GM12878 (cell line): ENCODE measurements around the gene NAV2.

Experiments
- BRCA1 ChIP-seq: IDR thresholded peaks from 2 replicates; pipeline ENCODE4 v1.6.1; 2011; ENCODE audit warnings: low read depth, low read length, improper control_type of control experiment
- CBFB ChIP-seq: IDR thresholded peaks from 2 replicates; pipeline ENCODE4 v1.6.1; 2016; ENCODE audit warnings: antibody characterized with exemption, low read depth
- MXI1 ChIP-seq: fragments of 150-350 bp; IDR thresholded peaks from 2 replicates; pipeline ENCODE4 v1.6.1; 2011; ENCODE audit warnings: low read depth, mild to moderate bottlenecking, inconsistent platforms, low read length, improper control_type of control experiment
- POLR2AphosphoS2 ChIP-seq: IDR thresholded peaks from 2 replicates; pipeline ENCODE4 v1.6.1; 2011; ENCODE audit warnings: low read depth, mild to moderate bottlenecking, low read length, improper control_type of control experiment, moderate library complexity
- RCOR1 ChIP-seq: conservative IDR thresholded peaks from 2 replicates; pipeline ENCODE4 v1.6.1; 2012; ENCODE audit warnings: low read depth, low read length, improper control_type of control experiment
- TCF7 ChIP-seq: IDR thresholded peaks from 2 replicates; pipeline ENCODE4 v1.6.1; 2014; ENCODE audit warnings: antibody characterized with exemption, borderline replicate concordance
- ZNF217 ChIP-seq: fragments of 450-650 bp; IDR thresholded peaks from 2 replicates; pipeline ENCODE4 v1.6.1; 2017; ENCODE audit warnings: antibody characterized with exemption, mild to moderate bottlenecking
- TF ChIP-seq, protein P1 (sequence below), 3 experiments: IDR thresholded peaks in 2 of 3; conservative IDR thresholded peaks in 1 of 3; 2 replicates each; pipeline ENCODE4 v1.5.1; 2011; ENCODE audit warnings: low read depth in 3 of 3, low read length in 3 of 3, mild to moderate bottlenecking in 3 of 3, control low read depth in 2 of 3, moderate library complexity in 2 of 3, inconsistent platforms in 1 of 3, mixed read lengths in 1 of 3; ENCODE audit not compliant: control insufficient read depth in 2 of 3, insufficient read depth in 1 of 3; ENCODE audit errors: extremely low read depth in 1 of 3

DNA sequence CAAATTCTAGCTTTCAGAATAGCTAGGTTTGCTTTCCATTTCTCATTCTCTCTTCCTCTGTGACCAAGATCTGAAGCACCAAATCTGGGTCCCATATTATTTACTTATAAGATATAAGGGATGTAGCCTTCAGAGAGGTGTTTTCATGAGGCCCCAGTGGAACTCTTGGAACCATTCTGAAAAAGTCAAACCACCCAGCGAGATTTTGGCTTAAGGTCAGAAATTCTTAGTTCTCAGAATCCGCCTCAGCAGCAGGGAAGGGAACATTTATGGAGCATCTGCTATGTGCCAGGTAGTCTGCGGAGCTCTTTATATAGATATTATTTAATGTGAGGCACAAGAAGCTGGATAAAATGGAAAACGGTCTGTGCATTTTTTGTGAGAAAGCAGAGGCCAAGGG is 6.3 kb downstream of the NAV2 start:
- TF ChIP-seq BRCA1 (no peak), MXI1 (no peak), ZNF217 (no peak), CBFB (no peak), RCOR1 (no peak), POLR2AphosphoS2 (no peak), TCF7 (no peak)
- TF ChIP-seq, protein P1, sequence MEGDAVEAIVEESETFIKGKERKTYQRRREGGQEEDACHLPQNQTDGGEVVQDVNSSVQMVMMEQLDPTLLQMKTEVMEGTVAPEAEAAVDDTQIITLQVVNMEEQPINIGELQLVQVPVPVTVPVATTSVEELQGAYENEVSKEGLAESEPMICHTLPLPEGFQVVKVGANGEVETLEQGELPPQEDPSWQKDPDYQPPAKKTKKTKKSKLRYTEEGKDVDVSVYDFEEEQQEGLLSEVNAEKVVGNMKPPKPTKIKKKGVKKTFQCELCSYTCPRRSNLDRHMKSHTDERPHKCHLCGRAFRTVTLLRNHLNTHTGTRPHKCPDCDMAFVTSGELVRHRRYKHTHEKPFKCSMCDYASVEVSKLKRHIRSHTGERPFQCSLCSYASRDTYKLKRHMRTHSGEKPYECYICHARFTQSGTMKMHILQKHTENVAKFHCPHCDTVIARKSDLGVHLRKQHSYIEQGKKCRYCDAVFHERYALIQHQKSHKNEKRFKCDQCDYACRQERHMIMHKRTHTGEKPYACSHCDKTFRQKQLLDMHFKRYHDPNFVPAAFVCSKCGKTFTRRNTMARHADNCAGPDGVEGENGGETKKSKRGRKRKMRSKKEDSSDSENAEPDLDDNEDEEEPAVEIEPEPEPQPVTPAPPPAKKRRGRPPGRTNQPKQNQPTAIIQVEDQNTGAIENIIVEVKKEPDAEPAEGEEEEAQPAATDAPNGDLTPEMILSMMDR (IDR thresholded peaks at IDR 0.05 in 2 of 3, conservative IDR thresholded peaks at IDR 0.05 in 1 of 3; ENCODE audit: control insufficient read depth in 2 of 3, extremely low read depth in 1 of 3, insufficient read depth in 1 of 3, low read depth in 3 of 3, low read length in 3 of 3) = no peak
